ENCODE measurements around the gene TMEM132D. TPM values are rescaled to one million over a fixed set of nuclear protein-coding genes. Genes with fewer than 3 reads are reported as not detected.

The TMEM132D gene
- total RNA-seq, 1 donor from 2014 or later = 0.19 TPM

DNA sequence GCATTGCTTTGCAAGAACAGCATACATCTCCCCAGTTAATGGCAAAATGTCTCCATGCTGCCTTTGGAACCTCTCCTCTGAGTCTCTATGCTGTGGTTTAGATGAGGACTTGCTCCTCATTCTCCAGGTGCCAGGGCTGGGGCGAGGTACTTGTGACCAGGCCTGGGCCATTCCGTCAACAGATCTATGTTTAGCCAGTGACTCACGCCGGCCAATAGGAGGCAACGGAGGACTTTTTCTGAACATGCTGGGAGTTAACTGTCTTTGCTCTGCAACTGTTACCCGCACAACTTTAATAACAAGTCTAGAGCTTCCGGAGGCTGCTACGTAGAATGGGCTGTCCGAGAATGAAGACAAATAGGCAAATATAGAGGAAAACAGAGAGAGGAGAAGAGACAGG, 836.3 kb downstream of the TMEM132D start:
- H3K36me3 Mint-ChIP-seq (ENCODE audit: low read depth) = no peaks in the 10 kb centered on the region
- no peak for DNase-seq (ENCODE audit: low read depth, low spot score)
- H3K9me3 Mint-ChIP-seq = peaks cover 3% of the 10 kb centered on the region
- no peak overlapping the region for H3K27ac Mint-ChIP-seq (ENCODE audit: unreplicated experiment)
- H3K4me3 Mint-ChIP-seq = no peak overlapping the region
- TF ChIP-seq, protein P1, sequence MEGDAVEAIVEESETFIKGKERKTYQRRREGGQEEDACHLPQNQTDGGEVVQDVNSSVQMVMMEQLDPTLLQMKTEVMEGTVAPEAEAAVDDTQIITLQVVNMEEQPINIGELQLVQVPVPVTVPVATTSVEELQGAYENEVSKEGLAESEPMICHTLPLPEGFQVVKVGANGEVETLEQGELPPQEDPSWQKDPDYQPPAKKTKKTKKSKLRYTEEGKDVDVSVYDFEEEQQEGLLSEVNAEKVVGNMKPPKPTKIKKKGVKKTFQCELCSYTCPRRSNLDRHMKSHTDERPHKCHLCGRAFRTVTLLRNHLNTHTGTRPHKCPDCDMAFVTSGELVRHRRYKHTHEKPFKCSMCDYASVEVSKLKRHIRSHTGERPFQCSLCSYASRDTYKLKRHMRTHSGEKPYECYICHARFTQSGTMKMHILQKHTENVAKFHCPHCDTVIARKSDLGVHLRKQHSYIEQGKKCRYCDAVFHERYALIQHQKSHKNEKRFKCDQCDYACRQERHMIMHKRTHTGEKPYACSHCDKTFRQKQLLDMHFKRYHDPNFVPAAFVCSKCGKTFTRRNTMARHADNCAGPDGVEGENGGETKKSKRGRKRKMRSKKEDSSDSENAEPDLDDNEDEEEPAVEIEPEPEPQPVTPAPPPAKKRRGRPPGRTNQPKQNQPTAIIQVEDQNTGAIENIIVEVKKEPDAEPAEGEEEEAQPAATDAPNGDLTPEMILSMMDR (conservative IDR thresholded peaks at IDR 0.05) = peak; percentile 47
- peaks cover 36% of the 10 kb centered on the region for H3K4me1 Mint-ChIP-seq
- peaks cover 7% of the 10 kb centered on the region for H3K27me3 Mint-ChIP-seq (ENCODE audit: low read depth)

DNA sequence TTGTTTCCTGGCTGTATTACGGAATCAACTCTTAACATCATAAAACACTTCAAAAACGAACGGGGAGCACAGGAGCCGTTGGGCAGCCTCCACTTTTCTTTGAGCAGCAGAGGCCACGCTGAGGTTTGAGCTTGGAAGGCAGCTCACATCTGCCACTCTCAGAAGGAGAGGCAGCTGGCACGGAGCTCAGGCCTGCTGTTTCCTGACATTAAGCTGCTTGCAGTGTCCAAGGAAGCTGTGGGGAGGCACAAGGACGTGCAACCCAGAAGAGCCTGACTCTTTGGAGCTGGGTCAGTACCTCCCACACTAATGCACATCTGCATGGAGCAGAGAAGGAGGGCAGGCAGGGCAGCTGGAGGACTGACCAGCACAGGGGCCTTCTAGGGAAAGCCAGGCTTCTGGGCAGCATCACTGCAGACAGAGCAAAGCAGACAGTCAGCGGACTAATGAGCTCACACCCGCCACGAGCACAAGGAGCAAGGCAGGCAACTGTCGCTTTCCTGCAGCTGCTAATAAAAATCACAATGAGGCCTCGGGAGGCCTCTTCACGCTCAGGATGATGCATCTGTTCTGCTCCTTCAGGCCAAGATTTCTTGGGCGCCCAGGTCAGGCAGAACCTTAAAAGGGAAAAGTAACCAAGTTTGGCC, 839.5 kb downstream of the TMEM132D start:
- Mint-ChIP-seq H3K4me3 (no peak overlapping the region), H3K27me3 (ENCODE audit: low read depth) (peaks cover 10% of the 10 kb centered on the region), H3K36me3 (ENCODE audit: low read depth) (no peaks in the 10 kb centered on the region), H3K27ac (ENCODE audit: unreplicated experiment) (peak overlapping the region; percentile 54), H3K9me3 (peaks cover 3% of the 10 kb centered on the region), H3K4me1 (peaks cover 26% of the 10 kb centered on the region)
- no peak for DNase-seq (ENCODE audit: low read depth, low spot score)
- TF ChIP-seq, protein P1 (conservative IDR thresholded peaks at IDR 0.05) = no peak

DNA sequence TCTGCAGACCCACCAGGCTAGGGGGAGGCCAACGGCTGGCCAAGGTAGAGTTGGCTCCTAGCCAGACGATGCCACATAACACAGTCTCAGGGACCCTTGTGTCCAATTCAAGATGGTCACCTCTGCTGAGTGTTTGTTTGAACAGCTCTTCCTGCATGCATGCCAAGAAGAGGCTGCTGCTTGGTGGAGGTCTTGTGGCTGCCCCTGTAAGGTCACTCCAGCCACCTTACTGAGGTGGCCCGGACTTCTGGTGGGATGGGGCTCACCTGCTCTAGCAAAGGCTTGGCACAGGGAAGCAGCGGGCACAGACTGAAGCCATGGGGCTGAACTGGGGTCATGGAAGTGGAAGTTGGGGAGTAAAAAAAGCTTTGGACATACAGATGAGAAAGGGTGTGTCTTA, 840.2 kb downstream of the TMEM132D start:
- TF ChIP-seq, protein P1 (conservative IDR thresholded peaks at IDR 0.05) = no peak
- no peak overlapping the region for H3K4me3 Mint-ChIP-seq
- no peaks in the 10 kb centered on the region for H3K36me3 Mint-ChIP-seq (ENCODE audit: low read depth)
- H3K27ac Mint-ChIP-seq (ENCODE audit: unreplicated experiment) = no peak overlapping the region
- peaks cover 3% of the 10 kb centered on the region for H3K9me3 Mint-ChIP-seq
- peaks cover 16% of the 10 kb centered on the region for H3K27me3 Mint-ChIP-seq (ENCODE audit: low read depth)
- DNase-seq (ENCODE audit: low read depth, low spot score) = no peak
- peaks cover 26% of the 10 kb centered on the region for H3K4me1 Mint-ChIP-seq

DNA sequence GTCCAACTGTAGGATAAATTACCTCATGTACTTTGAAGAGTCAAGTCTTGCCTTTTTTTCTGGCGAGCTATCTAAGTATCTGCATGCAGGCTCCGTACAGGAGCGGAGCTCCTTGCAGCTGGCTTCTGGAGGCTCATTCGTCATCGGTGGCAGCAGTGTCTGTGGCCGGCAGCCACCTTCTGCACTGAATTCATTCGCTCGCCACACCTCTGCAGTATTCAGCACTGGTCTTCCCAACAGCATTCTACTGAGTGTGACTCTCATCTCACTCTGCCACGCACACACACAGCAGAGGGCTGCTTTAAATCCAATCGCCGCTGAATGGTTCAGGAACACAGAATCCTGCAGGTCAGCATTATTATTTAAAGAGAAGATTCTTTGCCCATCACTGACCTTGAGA, 850.6 kb downstream of the TMEM132D start:
- Mint-ChIP-seq H3K4me1 (no peaks in the 10 kb centered on the region), H3K4me3 (no peak overlapping the region), H3K27me3 (ENCODE audit: low read depth) (peaks cover 22% of the 10 kb centered on the region), H3K27ac (ENCODE audit: unreplicated experiment) (no peak overlapping the region), H3K36me3 (ENCODE audit: low read depth) (no peaks in the 10 kb centered on the region), H3K9me3 (no peaks in the 10 kb centered on the region)
- TF ChIP-seq, protein P1 (conservative IDR thresholded peaks at IDR 0.05) = no peak
- DNase-seq (ENCODE audit: low read depth, low spot score) = no peak

DNA sequence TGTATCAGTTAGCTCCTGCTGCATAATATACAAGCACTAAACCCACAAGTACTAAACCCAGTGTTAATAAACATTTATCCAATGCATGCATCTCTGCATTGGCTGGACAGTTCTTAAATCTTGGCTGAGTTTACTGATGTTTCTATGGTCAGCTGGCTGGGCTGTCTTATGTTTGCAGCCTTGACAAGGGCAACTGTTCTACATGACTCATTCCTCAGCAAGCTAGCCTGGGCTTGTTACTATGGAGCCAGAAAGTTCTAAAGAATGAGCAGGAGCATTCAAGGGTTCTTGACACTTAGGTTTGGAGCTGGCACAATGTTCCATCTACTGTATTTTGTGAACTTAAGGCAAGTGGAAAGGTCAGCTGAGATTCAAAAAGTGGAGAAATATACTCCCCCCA, 851.5 kb downstream of the TMEM132D start:
- H3K36me3 Mint-ChIP-seq (ENCODE audit: low read depth) = no peaks in the 10 kb centered on the region
- no peaks in the 10 kb centered on the region for H3K9me3 Mint-ChIP-seq
- H3K4me1 Mint-ChIP-seq = peaks cover 4% of the 10 kb centered on the region
- H3K27ac Mint-ChIP-seq (ENCODE audit: unreplicated experiment) = no peak overlapping the region
- DNase-seq (ENCODE audit: low read depth, low spot score) = no peak
- no peak overlapping the region for H3K4me3 Mint-ChIP-seq
- H3K27me3 Mint-ChIP-seq (ENCODE audit: low read depth) = peaks cover 31% of the 10 kb centered on the region
- TF ChIP-seq, protein P1 (conservative IDR thresholded peaks at IDR 0.05) = no peak

Measured in neural crest cell (in vitro differentiated cells).